Keratinocyte (primary cell): ENCODE data around the gene CXCR6. TPM values are rescaled to one million over a fixed set of nuclear protein-coding genes. Genes with fewer than 3 reads are reported as not detected.

ENCODE experiments used
- DNase-seq: peaks from one replicate; pipeline ENCODE4 v3.0.0-alpha.2; 2011; ENCODE audit warnings: low read depth, missing footprints, low spot score
- FAIRE-seq: peaks from 2 replicates; lab custom pipeline; 2011; peaks lifted over from hg19 to GRCh38; lab: Jason Lieb, UNC
- H2AFZ ChIP-seq: 2 replicates; pipeline ENCODE4 v1.6.0; 2012; ENCODE audit warnings: low read length, control low read depth, inconsistent platforms; ENCODE audit not compliant: control insufficient read depth
- H3K27ac ChIP-seq: 2 replicates; pipeline ENCODE4 v1.5.1; 2011; ENCODE audit warnings: low read length; ENCODE audit not compliant: control insufficient read depth, insufficient read depth
- H3K27me3 ChIP-seq: 3 replicates; pipeline ENCODE4 v1.6.0; 2011; ENCODE audit warnings: low read length; ENCODE audit not compliant: control insufficient read depth, insufficient read depth; ENCODE audit errors: extremely low read depth
- H3K36me3 ChIP-seq, 2 experiments: 2 replicates in 1 of 2; 3 replicates in 1 of 2; pipeline ENCODE4 v1.5.1; 2011; ENCODE audit warnings: low read length in 2 of 2, mild to moderate bottlenecking in 1 of 2; ENCODE audit not compliant: control insufficient read depth in 2 of 2, insufficient read depth in 2 of 2; ENCODE audit errors: extremely low read depth in 1 of 2
- H3K4me1 ChIP-seq: 3 replicates; pipeline ENCODE4 v1.5.1; 2011; ENCODE audit warnings: low read length; ENCODE audit not compliant: control insufficient read depth, insufficient read depth; ENCODE audit errors: extremely low read depth
- H3K4me2 ChIP-seq: 3 replicates; pipeline ENCODE4 v1.6.0; 2011; ENCODE audit warnings: low read depth, low read length; ENCODE audit not compliant: control insufficient read depth, insufficient read depth; ENCODE audit errors: extremely low read depth
- H3K4me3 ChIP-seq, 3 experiments: fragments of 200-600 bp in 1 of 3; sonication (generic) in 1 of 3; 2 replicates in 2 of 3; 3 replicates in 1 of 3; pipeline ENCODE4 v1.5.1; 2011 to 2016; ENCODE audit warnings: low read length in 3 of 3, mild to moderate bottlenecking in 3 of 3, control low read depth in 2 of 3, inconsistent platforms in 1 of 3, low read depth in 1 of 3, mixed read lengths in 1 of 3, mixed run types in 1 of 3, moderate library complexity in 1 of 3; ENCODE audit not compliant: control insufficient read depth in 2 of 3, insufficient read depth in 2 of 3; ENCODE audit errors: extremely low read depth in 1 of 3
- H3K79me2 ChIP-seq: 2 replicates; pipeline ENCODE4 v1.6.0; 2012; ENCODE audit warnings: low read length; ENCODE audit not compliant: control insufficient read depth, insufficient read depth
- H3K9ac ChIP-seq: 3 replicates; pipeline ENCODE4 v1.6.0; 2011; ENCODE audit warnings: low read length; ENCODE audit not compliant: control insufficient read depth, insufficient read depth; ENCODE audit errors: extremely low read depth
- H3K9me1 ChIP-seq: 3 replicates; pipeline ENCODE4 v1.6.0; 2011; ENCODE audit warnings: low read length; ENCODE audit not compliant: control insufficient read depth, insufficient read depth; ENCODE audit errors: extremely low read depth
- H3K9me3 ChIP-seq: 2 replicates; pipeline ENCODE4 v1.5.1; 2012; ENCODE audit warnings: low read depth, low read length; ENCODE audit not compliant: control insufficient read depth
- H4K20me1 ChIP-seq: 3 replicates; pipeline ENCODE4 v1.6.0; 2011; ENCODE audit warnings: low read length; ENCODE audit not compliant: control insufficient read depth, insufficient read depth; ENCODE audit errors: extremely low read depth
- CTCF ChIP-seq, 3 experiments: IDR thresholded peaks in 1 of 3; conservative IDR thresholded peaks in 1 of 3; optimal IDR thresholded peaks in 1 of 3; 2 replicates in 2 of 3; 3 replicates in 1 of 3; pipeline versions ENCODE3 to v1.5.1; 2011; ENCODE audit warnings: low read length in 3 of 3, mild to moderate bottlenecking in 3 of 3, moderate library complexity in 2 of 3, control low read depth in 1 of 3, inconsistent platforms in 1 of 3; ENCODE audit not compliant: insufficient read depth in 2 of 3; ENCODE audit errors: extremely low read depth in 1 of 3
- EZH2 ChIP-seq: IDR thresholded peaks from one replicate; pipeline ENCODE4 v1.6.1; 2012; ENCODE audit warnings: inconsistent platforms, mild to moderate bottlenecking, low read length, moderate library complexity
- dilution Hi-C: fragments of 300-500 bp; cut with MboI; formaldehyde crosslinking; loops from one replicate; pipeline ENCODE4 v1.7.0; 2020; ENCODE audit warnings: low sequenced_read_pairs; ENCODE audit not compliant: extremely low pct_ligation_motif_present
- polyA plus RNA-seq, 5 experiments: library from polyadenylated mRNA; depleted of rRNA in 3 of 5; stranded (reverse) in 3 of 5; stranded (forward) in 1 of 5; unstranded in 1 of 5; fragments of >200 nt; gene quantifications; 1 replicate in 1 of 5; 2 replicates in 3 of 5; 3 replicates in 1 of 5; pipeline versions ENCODE4 v1.2.1 to v1.2.3, GENCODE V29; 2011 to 2012; ENCODE audit warnings: missing spikeins in 2 of 5, low read depth in 1 of 5, low replicate concordance in 1 of 5

Gene CXCR6
- polyA plus RNA-seq, 1 donor (not counting 4 experiments of a cell fraction or from before 2014, with no cell fraction given): not detected

- dilution Hi-C loops: no loop called here
- H3K4me1 ChIP-seq: no peaks in the 10 kb centered on the region
- no peaks in the 10 kb centered on the region for H3K9me3 ChIP-seq
- no peak overlapping the region for H2AFZ ChIP-seq
- no peak overlapping the region for H3K4me2 ChIP-seq
- H3K9ac ChIP-seq: no peak overlapping the region
- no peak overlapping the region for H3K27ac ChIP-seq
- H3K27me3 ChIP-seq: no peaks in the 10 kb centered on the region
- H4K20me1 ChIP-seq: no peaks in the 10 kb centered on the region
- no peak overlapping the region for H3K4me3 ChIP-seq
- no peaks in the 10 kb centered on the region for H3K79me2 ChIP-seq
- H3K36me3 ChIP-seq: peaks cover 3 to 28% of the 10 kb centered on the region in 2 experiments
- no peaks in the 10 kb centered on the region for H3K9me1 ChIP-seq
- FAIRE-seq: no peak
- TF ChIP-seq CTCF (optimal IDR thresholded peaks at IDR 0.05 in 1 of 3, IDR thresholded peaks at IDR 0.05 in 1 of 3, conservative IDR thresholded peaks at IDR 0.05 in 1 of 3; ENCODE audit: extremely low read depth in 1 of 3, insufficient read depth in 2 of 3, low read length in 3 of 3) (no peak), EZH2 (no peak)
- no peak for DNase-seq
These were observed 3.6 kb downstream of the CXCR6 start for GRCh38 chr3:45946875-45947274.

GRCh38 chr3:45947361-45947760 lies 4.1 kb downstream of the CXCR6 start:
- H4K20me1 ChIP-seq: no peaks in the 10 kb centered on the region
- no peaks in the 10 kb centered on the region for H3K9me3 ChIP-seq
- peaks cover 6 to 29% of the 10 kb centered on the region in 2 experiments for H3K36me3 ChIP-seq
- H2AFZ ChIP-seq: no peak overlapping the region
- H3K27me3 ChIP-seq: no peaks in the 10 kb centered on the region
- no peaks in the 10 kb centered on the region for H3K9me1 ChIP-seq
- FAIRE-seq (no peak), DNase-seq (no peak)
- TF ChIP-seq EZH2 (no peak), CTCF (optimal IDR thresholded peaks at IDR 0.05 in 1 of 3, IDR thresholded peaks at IDR 0.05 in 1 of 3, conservative IDR thresholded peaks at IDR 0.05 in 1 of 3; ENCODE audit: extremely low read depth in 1 of 3, insufficient read depth in 2 of 3, low read length in 3 of 3) (no peak)
- no peaks in the 10 kb centered on the region for H3K79me2 ChIP-seq
- no peak overlapping the region for H3K9ac ChIP-seq
- H3K27ac ChIP-seq: no peak overlapping the region
- no peak overlapping the region for H3K4me3 ChIP-seq
- H3K4me2 ChIP-seq: no peak overlapping the region
- H3K4me1 ChIP-seq: no peaks in the 10 kb centered on the region
- dilution Hi-C loops: no loop called here
